ENCODE results near the gene RPS6KA2.
"Not testable (repeated sequence)": the region's sequence is repeated elsewhere in the genome, so short reads cannot be mapped to it uniquely, and the experiment has no call there.

The RPS6KA2 gene

DNA sequence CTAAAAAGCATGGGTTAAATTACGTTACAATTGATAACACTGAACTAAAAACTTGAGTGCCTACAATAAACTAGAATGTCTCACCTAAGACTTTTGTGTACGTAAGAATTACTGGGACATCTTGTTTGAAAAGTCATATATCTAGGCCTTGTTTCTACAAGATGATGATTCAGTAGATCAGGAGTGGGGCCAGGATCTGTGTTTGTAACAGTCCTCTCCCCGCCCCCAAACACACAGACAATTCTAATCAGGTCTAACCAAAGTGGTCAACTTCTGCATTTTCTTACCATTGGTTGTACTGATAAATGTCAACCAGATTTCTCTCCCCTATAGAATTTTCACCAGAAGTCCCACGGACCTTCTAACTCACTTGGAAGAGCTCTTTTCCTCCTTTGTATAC lies 97.5 kb downstream of the RPS6KA2 start:
- DNase-seq (ENCODE audit: low read depth) = no peak

DNA sequence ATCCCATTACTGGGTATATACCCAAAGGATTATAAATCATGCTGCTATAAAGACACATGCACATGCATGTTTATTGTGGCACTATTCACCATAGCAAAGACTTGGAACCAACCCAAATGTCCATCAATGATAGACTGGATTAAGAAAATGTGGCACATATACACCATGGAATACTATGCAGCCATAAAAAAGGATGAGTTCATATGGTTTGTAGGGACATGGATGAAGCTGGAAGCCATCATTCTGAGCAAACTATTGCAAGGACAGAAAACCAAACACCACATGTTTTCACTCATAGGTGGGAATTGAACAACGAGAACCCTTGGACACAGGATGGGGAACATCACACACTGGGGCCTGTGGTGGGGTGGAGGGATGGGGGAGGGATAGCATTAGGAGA lies 98.0 kb downstream of the RPS6KA2 start:
- DNase-seq (ENCODE audit: low read depth) = not testable (repeated sequence)

DNA sequence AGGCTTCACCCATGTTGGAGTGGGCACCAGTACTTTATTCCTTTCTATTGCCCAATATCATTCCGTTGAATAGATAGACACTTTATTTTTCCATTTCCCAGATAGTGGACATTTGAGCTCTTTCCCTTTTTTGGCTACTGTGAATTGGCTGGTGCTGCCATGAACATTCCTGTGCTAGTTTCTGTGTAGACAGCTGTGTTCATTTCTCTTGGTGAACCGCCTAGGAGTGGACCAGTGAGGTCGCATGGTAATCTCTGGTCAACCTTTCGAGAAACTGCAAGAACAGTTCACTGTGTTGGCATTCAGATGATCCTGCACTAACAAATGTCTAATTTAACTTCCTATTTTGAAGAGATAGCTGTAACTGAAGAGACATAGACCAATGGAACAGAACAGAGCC lies 99.2 kb downstream of the RPS6KA2 start:
- DNase-seq (ENCODE audit: low read depth) = no peak

GRCh38 chr6:166526937-166527336 lies 100.1 kb downstream of the RPS6KA2 start:
- DNase-seq (ENCODE audit: low read depth) = no peak

DNA sequence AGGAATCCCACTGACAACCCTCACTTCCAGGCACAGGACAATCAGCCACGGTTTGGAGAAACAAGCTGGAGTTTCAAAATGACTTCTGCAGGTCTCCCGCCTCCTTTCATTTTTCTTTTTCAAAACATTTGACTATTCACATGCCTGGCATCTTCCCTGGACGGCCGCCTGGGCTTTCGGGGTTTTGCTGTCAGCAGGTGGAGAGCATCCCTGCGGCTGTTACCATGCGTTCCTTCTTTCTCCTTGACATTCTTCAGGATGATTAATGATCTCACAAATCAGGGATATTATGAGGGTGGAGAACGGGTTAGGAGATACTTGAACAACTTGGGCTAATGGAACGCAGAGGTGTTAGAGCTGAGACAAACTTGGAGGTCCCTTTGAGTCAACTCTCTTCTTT lies 101.5 kb downstream of the RPS6KA2 start:
- DNase-seq (ENCODE audit: low read depth) = no peak

DNA sequence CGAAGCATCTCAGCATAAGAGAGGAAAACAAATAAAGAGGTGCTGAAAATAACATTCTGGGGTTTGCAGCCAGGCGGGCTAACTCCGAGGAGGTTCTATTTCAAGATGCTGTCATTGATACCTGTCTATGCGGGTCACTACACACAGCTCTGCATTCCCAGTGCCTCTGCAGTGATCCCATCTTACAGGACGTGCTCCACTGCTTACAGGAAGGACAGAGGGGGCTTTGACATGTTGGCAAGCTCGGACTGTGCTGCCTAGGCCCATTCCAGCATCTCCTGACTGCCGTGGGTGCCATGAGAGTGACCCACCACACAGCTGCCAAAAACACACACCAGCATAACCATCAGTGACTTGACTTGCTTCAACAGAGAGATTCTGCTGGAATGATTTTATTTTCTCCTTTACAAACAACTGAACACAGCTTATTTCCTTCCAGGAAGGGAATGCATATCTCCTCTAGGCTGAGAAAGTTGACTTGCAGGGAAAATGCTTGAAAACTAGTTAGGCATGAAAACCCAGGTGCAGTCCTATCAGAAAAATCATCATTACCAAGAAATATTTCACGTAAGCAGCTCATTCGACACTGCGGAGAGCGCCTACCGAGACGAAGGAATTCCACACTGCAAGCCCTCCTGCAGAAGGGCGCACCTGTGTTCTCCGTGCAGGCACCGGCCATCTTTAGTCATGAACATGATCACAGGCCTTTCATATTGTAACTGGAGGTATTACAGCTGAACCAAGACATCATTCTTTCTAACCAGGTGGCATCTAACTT lies 103.1 kb downstream of the RPS6KA2 start:
- no peak for DNase-seq (ENCODE audit: low read depth)

- DNase-seq (ENCODE audit: low read depth) = no peak
These were observed 105.9 kb downstream of the RPS6KA2 start for GRCh38 chr6:166520905-166521834.

- no peak for DNase-seq (ENCODE audit: low read depth)
These were observed 110.7 kb downstream of the RPS6KA2 start for GRCh38 chr6:166516251-166516884.

- no peak for DNase-seq (ENCODE audit: low read depth)
These were observed 111.8 kb downstream of the RPS6KA2 start for GRCh38 chr6:166515072-166515810.

DNA sequence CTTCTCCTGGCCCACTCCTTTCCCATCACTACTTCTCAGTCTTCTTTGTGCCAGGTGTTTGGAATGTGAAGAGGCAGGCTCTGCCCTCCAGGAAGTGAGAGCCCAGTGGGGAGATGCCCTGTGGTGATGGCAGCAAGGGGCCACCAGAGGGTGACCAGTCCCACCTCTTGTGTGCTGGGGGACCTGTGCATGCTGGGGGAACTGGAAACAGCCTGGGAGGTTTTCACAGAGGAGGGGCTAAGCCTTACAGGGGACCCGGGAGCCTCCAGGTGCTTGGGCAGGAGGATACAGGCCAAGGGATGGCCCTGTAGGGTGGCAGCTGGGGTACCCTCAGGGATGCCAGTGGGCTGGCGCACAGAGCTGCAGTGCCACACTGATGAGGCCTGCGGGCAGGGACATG lies 112.9 kb downstream of the RPS6KA2 start:
- DNase-seq (ENCODE audit: low read depth) = no peak

GRCh38 chr6:166512567-166512966 lies 114.5 kb downstream of the RPS6KA2 start:
- DNase-seq (ENCODE audit: low read depth) = peak; percentile 18

GRCh38 chr6:166511316-166511715 lies 115.7 kb downstream of the RPS6KA2 start:
- DNase-seq (ENCODE audit: low read depth) = no peak

- DNase-seq (ENCODE audit: low read depth) = no peak
These were observed 117.9 kb downstream of the RPS6KA2 start for GRCh38 chr6:166509193-166509592.

GRCh38 chr6:166508726-166509125 lies 118.3 kb downstream of the RPS6KA2 start:
- no peak for DNase-seq (ENCODE audit: low read depth)

- no peak for DNase-seq (ENCODE audit: low read depth)
These were observed 119.1 kb downstream of the RPS6KA2 start for GRCh38 chr6:166507809-166508564.

- no peak for DNase-seq (ENCODE audit: low read depth)
These were observed 119.7 kb downstream of the RPS6KA2 start for GRCh38 chr6:166507380-166507779.

DNA sequence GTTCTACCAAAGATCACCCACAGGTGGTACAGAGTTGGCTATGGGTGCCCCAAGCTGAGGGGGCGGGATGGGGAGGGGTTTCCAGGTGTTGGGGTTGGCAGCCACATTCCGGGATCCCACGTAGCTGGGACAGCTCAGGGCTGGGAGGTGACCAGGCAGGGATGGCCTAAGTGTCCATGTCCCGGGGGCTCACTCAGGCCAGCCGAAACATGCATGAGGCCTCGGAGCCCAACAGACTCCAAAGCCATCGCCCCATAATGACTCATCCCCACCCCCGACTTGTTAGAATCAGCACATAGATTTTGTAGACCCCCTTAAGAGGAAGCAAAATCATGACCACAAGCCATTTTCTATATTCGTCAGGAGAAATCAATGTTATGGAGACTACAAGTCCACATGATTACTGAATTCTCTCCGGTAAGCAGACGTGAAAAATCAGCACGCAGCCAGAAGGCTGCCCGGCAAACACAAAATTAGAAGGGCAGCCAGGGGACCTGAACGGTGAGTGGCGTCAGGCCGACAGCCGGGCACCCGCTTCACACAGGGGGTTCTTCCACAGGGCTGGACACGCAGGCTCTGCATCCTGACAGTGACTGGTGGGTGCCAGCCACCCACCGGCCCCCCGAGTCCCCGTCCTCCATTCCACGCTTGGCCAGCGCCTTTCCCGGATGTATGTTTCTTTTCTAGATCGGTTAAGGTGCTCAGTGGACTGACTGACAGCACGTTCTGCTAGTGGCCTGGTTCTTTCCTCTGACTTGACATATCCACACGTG lies 121.7 kb downstream of the RPS6KA2 start:
- DNase-seq (ENCODE audit: low read depth) = no peak

- DNase-seq (ENCODE audit: low read depth) = no peak
These were observed 123.0 kb downstream of the RPS6KA2 start for GRCh38 chr6:166504100-166504499.

GRCh38 chr6:166503167-166503744 lies 123.8 kb downstream of the RPS6KA2 start:
- DNase-seq (ENCODE audit: low read depth) = no peak

DNA sequence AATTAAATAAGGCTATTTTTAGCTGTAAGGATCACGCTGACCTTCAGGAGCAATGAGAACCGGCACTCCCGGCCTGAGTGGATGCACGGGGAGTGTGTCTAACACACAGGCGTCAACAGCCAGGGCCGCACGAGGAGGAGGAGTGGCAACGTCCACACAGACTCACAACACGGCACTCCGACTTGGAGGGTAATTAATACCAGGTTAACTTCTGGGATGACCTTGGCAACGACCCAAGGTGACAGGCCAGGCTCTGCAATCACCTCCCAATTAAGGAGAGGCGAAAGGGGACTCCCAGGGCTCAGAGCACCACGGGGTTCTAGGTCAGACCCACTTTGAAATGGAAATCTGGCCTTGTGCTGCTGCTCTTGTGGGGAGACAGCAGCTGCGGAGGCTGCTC lies 124.6 kb downstream of the RPS6KA2 start:
- DNase-seq (ENCODE audit: low read depth) = no peak
